PC-3 (cell line): ENCODE data around the gene LRRC45.

Experiments
- EZH2 ChIP-seq: fragments of 300-600 bp; sonication (generic); IDR thresholded peaks from one replicate; pipeline ENCODE4 v1.6.1; 2017; ENCODE audit warnings: antibody characterized with exemption, mild to moderate bottlenecking, low read length; ENCODE audit not compliant: unreplicated experiment
- EZH2phosphoT487 ChIP-seq: fragments of 300-600 bp; sonication (generic); IDR thresholded peaks from 2 replicates; pipeline ENCODE4 v1.6.1; 2018; ENCODE audit warnings: mild to moderate bottlenecking, antibody characterized with exemption, low read length, borderline replicate concordance
- TF ChIP-seq, protein P1 (sequence below): fragments of 300-600 bp; sonication (generic); conservative IDR thresholded peaks from 2 replicates; pipeline ENCODE4 v1.5.1; 2017; ENCODE audit warnings: antibody characterized with exemption, low read depth, mild to moderate bottlenecking, low read length

GRCh38 chr17:81987161-81987770, 35.8 kb upstream of the LRRC45 start:
- TF ChIP-seq, protein P1, sequence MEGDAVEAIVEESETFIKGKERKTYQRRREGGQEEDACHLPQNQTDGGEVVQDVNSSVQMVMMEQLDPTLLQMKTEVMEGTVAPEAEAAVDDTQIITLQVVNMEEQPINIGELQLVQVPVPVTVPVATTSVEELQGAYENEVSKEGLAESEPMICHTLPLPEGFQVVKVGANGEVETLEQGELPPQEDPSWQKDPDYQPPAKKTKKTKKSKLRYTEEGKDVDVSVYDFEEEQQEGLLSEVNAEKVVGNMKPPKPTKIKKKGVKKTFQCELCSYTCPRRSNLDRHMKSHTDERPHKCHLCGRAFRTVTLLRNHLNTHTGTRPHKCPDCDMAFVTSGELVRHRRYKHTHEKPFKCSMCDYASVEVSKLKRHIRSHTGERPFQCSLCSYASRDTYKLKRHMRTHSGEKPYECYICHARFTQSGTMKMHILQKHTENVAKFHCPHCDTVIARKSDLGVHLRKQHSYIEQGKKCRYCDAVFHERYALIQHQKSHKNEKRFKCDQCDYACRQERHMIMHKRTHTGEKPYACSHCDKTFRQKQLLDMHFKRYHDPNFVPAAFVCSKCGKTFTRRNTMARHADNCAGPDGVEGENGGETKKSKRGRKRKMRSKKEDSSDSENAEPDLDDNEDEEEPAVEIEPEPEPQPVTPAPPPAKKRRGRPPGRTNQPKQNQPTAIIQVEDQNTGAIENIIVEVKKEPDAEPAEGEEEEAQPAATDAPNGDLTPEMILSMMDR = no peak
- TF ChIP-seq EZH2phosphoT487 (no peak), EZH2 (no peak)
